PC-3 (cell line): ENCODE data around the gene ZNF800.

Source experiments
- CTCF ChIP-seq: fragments of 300-600 bp; sonication (generic); conservative IDR thresholded peaks from 2 replicates; pipeline ENCODE4 v1.5.1; 2017; ENCODE audit warnings: antibody characterized with exemption, low read depth, mild to moderate bottlenecking, low read length
- EZH2 ChIP-seq: fragments of 300-600 bp; sonication (generic); IDR thresholded peaks from one replicate; pipeline ENCODE4 v1.6.1; 2017; ENCODE audit warnings: antibody characterized with exemption, mild to moderate bottlenecking, low read length; ENCODE audit not compliant: unreplicated experiment
- EZH2phosphoT487 ChIP-seq: fragments of 300-600 bp; sonication (generic); IDR thresholded peaks from 2 replicates; pipeline ENCODE4 v1.6.1; 2018; ENCODE audit warnings: mild to moderate bottlenecking, antibody characterized with exemption, low read length, borderline replicate concordance

- TF ChIP-seq CTCF (no peak), EZH2 (no peak), EZH2phosphoT487 (no peak)
Observed at GRCh38 chr7:127392182-127392565, 334 bp downstream of the ZNF800 start.
